Osteocyte (in vitro differentiated cells): Measurements from ENCODE around the gene TEX14. TPM values are rescaled to one million over a fixed set of nuclear protein-coding genes. Genes with fewer than 3 reads are reported as not detected.
A peak's percentile ranks its signal among the peaks of the same experiment; 100 is the strongest.

ENCODE experiments used
- DNase-seq: peaks from one replicate; pipeline ENCODE4 v3.0.0; 2021; ENCODE audit warnings: mixed read lengths; ENCODE audit not compliant: unreplicated experiment; ENCODE audit errors: extremely low spot score
- H3K27ac Mint-ChIP-seq: one replicate; pipeline ENCODE4 v1.8.0; 2021; ENCODE audit warnings: mild to moderate bottlenecking, mixed read lengths; ENCODE audit not compliant: unreplicated experiment
- H3K27me3 Mint-ChIP-seq: one replicate; pipeline ENCODE4 v1.8.0; 2021; ENCODE audit warnings: mixed read lengths; ENCODE audit not compliant: unreplicated experiment
- H3K36me3 Mint-ChIP-seq: one replicate; pipeline ENCODE4 v1.8.0; 2021; ENCODE audit warnings: mixed read lengths; ENCODE audit not compliant: unreplicated experiment
- H3K4me1 Mint-ChIP-seq: one replicate; pipeline ENCODE4 v1.8.0; 2021; ENCODE audit warnings: mixed read lengths; ENCODE audit not compliant: unreplicated experiment
- H3K4me3 Mint-ChIP-seq: one replicate; pipeline ENCODE4 v1.8.0; 2021; ENCODE audit warnings: mild to moderate bottlenecking, moderate library complexity, mixed read lengths; ENCODE audit not compliant: unreplicated experiment
- H3K9me3 Mint-ChIP-seq: one replicate; pipeline ENCODE4 v1.8.0; 2021; ENCODE audit warnings: mixed read lengths; ENCODE audit not compliant: unreplicated experiment
- total RNA-seq: library from RNA; stranded (reverse); gene quantifications from 2 replicates; pipeline ENCODE4 v1.2.1, GENCODE V29; 2021
- TF ChIP-seq, protein P1 (sequence below): fragments of 200-600 bp; sonication (generic); IDR thresholded peaks from 2 replicates; pipeline ENCODE4 v1.5.0; 2021; ENCODE audit warnings: antibody characterized with exemption, mild to moderate bottlenecking, moderate library complexity

TEX14 gene
- total RNA-seq, 1 donor from 2014 or later = 0.27 TPM

GRCh38 chr17:58533616-58534188 lies 158.1 kb downstream of the TEX14 start:
- Mint-ChIP-seq H3K9me3 (no peaks in the 10 kb centered on the region), H3K4me1 (peaks cover 30% of the 10 kb centered on the region), H3K27me3 (peaks cover 9% of the 10 kb centered on the region), H3K4me3 (no peak overlapping the region), H3K36me3 (no peaks in the 10 kb centered on the region), H3K27ac (no peak overlapping the region)
- TF ChIP-seq, protein P1, sequence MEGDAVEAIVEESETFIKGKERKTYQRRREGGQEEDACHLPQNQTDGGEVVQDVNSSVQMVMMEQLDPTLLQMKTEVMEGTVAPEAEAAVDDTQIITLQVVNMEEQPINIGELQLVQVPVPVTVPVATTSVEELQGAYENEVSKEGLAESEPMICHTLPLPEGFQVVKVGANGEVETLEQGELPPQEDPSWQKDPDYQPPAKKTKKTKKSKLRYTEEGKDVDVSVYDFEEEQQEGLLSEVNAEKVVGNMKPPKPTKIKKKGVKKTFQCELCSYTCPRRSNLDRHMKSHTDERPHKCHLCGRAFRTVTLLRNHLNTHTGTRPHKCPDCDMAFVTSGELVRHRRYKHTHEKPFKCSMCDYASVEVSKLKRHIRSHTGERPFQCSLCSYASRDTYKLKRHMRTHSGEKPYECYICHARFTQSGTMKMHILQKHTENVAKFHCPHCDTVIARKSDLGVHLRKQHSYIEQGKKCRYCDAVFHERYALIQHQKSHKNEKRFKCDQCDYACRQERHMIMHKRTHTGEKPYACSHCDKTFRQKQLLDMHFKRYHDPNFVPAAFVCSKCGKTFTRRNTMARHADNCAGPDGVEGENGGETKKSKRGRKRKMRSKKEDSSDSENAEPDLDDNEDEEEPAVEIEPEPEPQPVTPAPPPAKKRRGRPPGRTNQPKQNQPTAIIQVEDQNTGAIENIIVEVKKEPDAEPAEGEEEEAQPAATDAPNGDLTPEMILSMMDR = no peak
- no peak for DNase-seq

DNA sequence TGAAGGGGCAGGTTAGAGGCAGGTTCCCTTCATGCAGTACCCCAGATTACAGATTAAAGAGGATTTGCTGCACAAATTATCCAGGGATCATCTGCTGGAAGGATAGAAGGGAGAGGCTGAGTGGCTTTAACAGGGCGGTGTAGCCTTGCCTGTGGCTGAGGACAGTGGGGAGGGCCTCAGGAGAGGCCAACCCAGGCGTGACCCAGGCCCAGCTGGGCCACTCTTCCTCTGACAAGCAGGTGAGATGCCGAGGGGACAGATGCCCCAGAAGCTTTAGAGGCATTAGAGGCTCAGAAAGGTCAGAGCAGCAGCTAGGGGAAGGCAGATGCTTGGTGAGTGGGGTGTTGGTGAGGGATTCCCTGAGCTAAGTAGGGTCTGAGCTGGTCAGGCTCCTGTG lies 159.3 kb downstream of the TEX14 start:
- TF ChIP-seq, protein P1 = no peak
- Mint-ChIP-seq H3K4me1 (peaks cover 40% of the 10 kb centered on the region), H3K27ac (no peak overlapping the region), H3K9me3 (no peaks in the 10 kb centered on the region), H3K4me3 (peak overlapping the region; percentile 70), H3K36me3 (no peaks in the 10 kb centered on the region), H3K27me3 (peaks cover 9% of the 10 kb centered on the region)
- no peak for DNase-seq

DNA sequence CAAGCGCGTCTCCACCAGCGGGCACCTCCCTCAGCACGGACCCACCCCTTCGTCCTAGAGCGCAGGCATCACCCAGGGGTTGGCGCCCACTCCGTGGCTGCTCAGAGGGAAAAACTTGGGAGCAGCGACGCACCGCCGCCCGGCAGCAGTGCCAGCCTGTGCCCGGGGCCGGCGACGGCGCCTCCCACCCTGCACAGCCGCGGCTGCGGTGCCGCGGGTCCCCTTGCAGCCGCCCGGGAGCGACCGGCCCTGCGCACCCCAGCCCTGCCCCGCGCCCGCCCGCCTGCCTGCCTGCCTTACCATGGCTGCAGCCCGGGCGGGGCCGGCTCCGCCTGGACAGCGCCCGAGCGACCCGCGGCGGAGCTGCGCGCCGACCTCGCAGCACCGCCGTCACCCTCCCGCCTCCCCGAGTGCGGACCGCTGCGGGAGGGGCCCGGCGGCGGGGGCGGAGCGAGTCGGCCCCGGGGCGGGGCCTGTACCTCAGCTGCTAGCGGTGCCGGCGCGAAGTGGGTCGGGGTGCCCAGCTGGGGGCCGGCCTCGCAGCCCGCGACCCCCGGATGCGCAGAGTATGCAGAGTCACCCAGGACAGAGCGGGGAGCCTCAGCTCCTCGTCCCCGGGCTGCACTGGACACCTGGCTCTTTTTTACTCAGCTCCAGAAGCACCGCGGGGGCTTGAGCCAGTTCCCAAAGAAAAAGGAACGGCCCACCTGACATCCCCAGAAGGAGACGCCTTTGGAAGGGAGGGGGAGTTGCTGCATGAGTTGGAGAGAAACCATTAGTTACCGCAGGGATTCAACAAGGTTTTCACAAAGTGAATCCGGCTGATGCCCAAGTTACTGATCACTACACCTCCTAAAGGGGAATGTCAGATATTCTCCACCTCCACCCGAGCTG lies 159.9 kb downstream of the TEX14 start:
- Mint-ChIP-seq H3K4me3 (peak overlapping the region; percentile 70), H3K4me1 (peaks cover 47% of the 10 kb centered on the region), H3K27ac (no peak overlapping the region), H3K36me3 (no peaks in the 10 kb centered on the region), H3K27me3 (peaks cover 9% of the 10 kb centered on the region), H3K9me3 (no peaks in the 10 kb centered on the region)
- no peak for DNase-seq
- TF ChIP-seq, protein P1 = no peak

- H3K27ac Mint-ChIP-seq = no peak overlapping the region
- no peak for DNase-seq
- peaks cover 2% of the 10 kb centered on the region for H3K27me3 Mint-ChIP-seq
- no peaks in the 10 kb centered on the region for H3K9me3 Mint-ChIP-seq
- peak overlapping the region; percentile 62 for H3K4me3 Mint-ChIP-seq
- H3K4me1 Mint-ChIP-seq = peaks cover 55% of the 10 kb centered on the region
- TF ChIP-seq, protein P1 = no peak
- H3K36me3 Mint-ChIP-seq = no peaks in the 10 kb centered on the region
These were observed 160.7 kb downstream of the TEX14 start for GRCh38 chr17:58531122-58531521.

GRCh38 chr17:58530655-58531054 lies 161.2 kb downstream of the TEX14 start:
- TF ChIP-seq, protein P1 = no peak
- Mint-ChIP-seq H3K4me3 (peak overlapping the region; percentile 62), H3K4me1 (peaks cover 59% of the 10 kb centered on the region)

More at GRCh38 chr17:58530655-58531054, 161.2 kb downstream of the TEX14 start:
- Mint-ChIP-seq H3K36me3 (no peaks in the 10 kb centered on the region), H3K9me3 (no peaks in the 10 kb centered on the region), H3K27ac (no peak overlapping the region), H3K27me3 (no peaks in the 10 kb centered on the region)
- no peak for DNase-seq
